HEK293 (cell line): ENCODE results near the gene CEP112.

Experiments used
- CTCF ChIA-PET: fragments of 350-600 bp; formaldehyde crosslinking; extraction: SDS; loops from one replicate; lab custom pipeline; 2021; ENCODE audit warnings: antibody characterized with exemption; lab: Yijun Ruan, JAX
- POLR2A ChIA-PET: fragments of 300-600 bp; formaldehyde crosslinking; extraction: SDS; loops from one replicate; lab custom pipeline; 2020; ENCODE audit warnings: antibody characterized with exemption, inconsistent platforms; lab: Yijun Ruan, JAX
- H3K27ac ChIP-seq: fragments of 200-500 bp; sonication (Bioruptor generic); 2 replicates; pipeline ENCODE4 v1.5.1; 2014; ENCODE audit warnings: low read depth, low read length, control low read depth, inconsistent platforms; ENCODE audit errors: extremely low read depth
- H3K36me3 ChIP-seq, 2 experiments: fragments of 200-500 bp in 1 of 2; sonication (Bioruptor generic) in 1 of 2; 1 replicate in 1 of 2; 2 replicates in 1 of 2; pipeline ENCODE4 v1.5.1; 2014 to 2017; ENCODE audit warnings: inconsistent platforms in 2 of 2, low read length in 2 of 2; ENCODE audit not compliant: control insufficient read depth in 2 of 2, insufficient read depth in 1 of 2
- H3K4me1 ChIP-seq: fragments of 200-500 bp; sonication (Bioruptor generic); 2 replicates; pipeline ENCODE4 v1.5.1; 2014; ENCODE audit warnings: mild to moderate bottlenecking, low read length, inconsistent platforms; ENCODE audit not compliant: control insufficient read depth, insufficient read depth
- H3K4me3 ChIP-seq: 2 replicates; pipeline ENCODE4 v1.5.1; 2011; ENCODE audit warnings: low read depth, mild to moderate bottlenecking, control low read depth, low read length, moderate library complexity
- H3K9me3 ChIP-seq: fragments of 200-500 bp; sonication (Bioruptor generic); 2 replicates; pipeline ENCODE4 v1.5.1; 2014; ENCODE audit warnings: low read depth, low read length, inconsistent platforms; ENCODE audit not compliant: control insufficient read depth, insufficient read depth
- BCL11A ChIP-seq: fragments of 450-650 bp; formaldehyde crosslinking; IDR thresholded peaks from 2 replicates; pipeline ENCODE4 v1.5.1; 2016; ENCODE audit warnings: low read depth, missing biosample characterization, missing genetic modification characterization
- EGR2 ChIP-seq: fragments of 450-650 bp; formaldehyde crosslinking; IDR thresholded peaks from 2 replicates; pipeline ENCODE4 v1.5.1; 2016; ENCODE audit warnings: low read depth, missing biosample characterization, missing genetic modification characterization
- PATZ1 ChIP-seq: fragments of 450-650 bp; formaldehyde crosslinking; IDR thresholded peaks from 2 replicates; pipeline ENCODE4 v1.5.1; 2016; ENCODE audit warnings: missing biosample characterization, missing genetic modification characterization
- SALL2 ChIP-seq: fragments of 450-650 bp; formaldehyde crosslinking; IDR thresholded peaks from 2 replicates; pipeline ENCODE4 v1.5.0; 2017; ENCODE audit warnings: missing biosample characterization, mild to moderate bottlenecking, missing genetic modification characterization, borderline replicate concordance
- ZFP41 ChIP-seq: fragments of 450-650 bp; formaldehyde crosslinking; IDR thresholded peaks from 2 replicates; pipeline ENCODE4 v1.5.1; 2016; ENCODE audit warnings: missing biosample characterization, missing genetic modification characterization, borderline replicate concordance
- ZNF121 ChIP-seq: fragments of 450-650 bp; formaldehyde crosslinking; IDR thresholded peaks from 2 replicates; pipeline ENCODE4 v1.5.1; 2016; ENCODE audit warnings: missing biosample characterization, missing genetic modification characterization
- ZNF248 ChIP-seq: fragments of 450-650 bp; formaldehyde crosslinking; IDR thresholded peaks from 2 replicates; pipeline ENCODE4 v1.5.1; 2017; ENCODE audit warnings: missing biosample characterization, missing genetic modification characterization
- ZNF26 ChIP-seq: fragments of 450-650 bp; formaldehyde crosslinking; IDR thresholded peaks from 2 replicates; pipeline ENCODE4 v1.5.1; 2016; ENCODE audit warnings: missing biosample characterization, missing genetic modification characterization
- ZNF266 ChIP-seq: fragments of 450-650 bp; formaldehyde crosslinking; IDR thresholded peaks from 2 replicates; pipeline ENCODE4 v1.5.1; 2016; ENCODE audit warnings: missing biosample characterization, missing genetic modification characterization, low read depth
- ZNF280D ChIP-seq: fragments of 450-650 bp; formaldehyde crosslinking; IDR thresholded peaks from 2 replicates; pipeline ENCODE4 v1.5.1; 2016; ENCODE audit warnings: missing biosample characterization, missing genetic modification characterization
- ZNF292 ChIP-seq: fragments of 450-650 bp; formaldehyde crosslinking; IDR thresholded peaks from 2 replicates; pipeline ENCODE4 v1.5.1; 2016; ENCODE audit warnings: low read depth, missing biosample characterization, missing genetic modification characterization, borderline replicate concordance
- ZNF426 ChIP-seq: fragments of 450-650 bp; formaldehyde crosslinking; IDR thresholded peaks from 2 replicates; pipeline ENCODE4 v1.5.1; 2017; ENCODE audit warnings: missing biosample characterization, missing genetic modification characterization, mild to moderate bottlenecking, inconsistent platforms, moderate library complexity
- ZNF521 ChIP-seq: fragments of 450-650 bp; formaldehyde crosslinking; IDR thresholded peaks from 2 replicates; pipeline ENCODE4 v1.5.1; 2017; ENCODE audit warnings: missing biosample characterization, mild to moderate bottlenecking, missing genetic modification characterization
- ZNF544 ChIP-seq: fragments of 450-650 bp; formaldehyde crosslinking; IDR thresholded peaks from 2 replicates; pipeline ENCODE4 v1.5.0; 2017; ENCODE audit warnings: missing biosample characterization, missing genetic modification characterization
- ZNF610 ChIP-seq: fragments of 450-650 bp; formaldehyde crosslinking; IDR thresholded peaks from 2 replicates; pipeline ENCODE4 v1.5.1; 2016; ENCODE audit warnings: missing biosample characterization, missing genetic modification characterization, borderline replicate concordance
- ZNF624 ChIP-seq: fragments of 450-650 bp; formaldehyde crosslinking; IDR thresholded peaks from 2 replicates; pipeline ENCODE4 v1.5.1; 2017; ENCODE audit warnings: missing biosample characterization, missing genetic modification characterization
- ZNF658 ChIP-seq: fragments of 450-650 bp; formaldehyde crosslinking; IDR thresholded peaks from 2 replicates; pipeline ENCODE4; 2016; ENCODE audit warnings: missing biosample characterization, missing genetic modification characterization
- ZNF664 ChIP-seq: fragments of 450-650 bp; formaldehyde crosslinking; IDR thresholded peaks from 2 replicates; pipeline ENCODE4 v1.5.1; 2016; ENCODE audit warnings: missing biosample characterization, missing genetic modification characterization
- ZSCAN16 ChIP-seq: fragments of 450-650 bp; formaldehyde crosslinking; IDR thresholded peaks from 2 replicates; pipeline ENCODE4 v1.5.1; 2016; ENCODE audit warnings: missing biosample characterization, missing genetic modification characterization

CEP112 gene

GRCh38 chr17:65895969-65896368 lies 296.0 kb downstream of the CEP112 start:
- Histone ChIP-seq H3K9me3 (no peaks in the 10 kb centered on the region), H3K4me3 (no peak overlapping the region), H3K27ac (no peak overlapping the region)
- no peak for TF ChIP-seq ZNF658 (tag by site-specific recombination)
- no peak for TF ChIP-seq ZNF610 (tag by site-specific recombination)
- TF ChIP-seq ZNF266 = no peak
- no peak for TF ChIP-seq ZNF26 (tag by site-specific recombination)
- no peak for TF ChIP-seq ZNF544 (tag by site-specific recombination)
- no peak for TF ChIP-seq EGR2 (tag by site-specific recombination)
- TF ChIP-seq ZNF664 = no peak
- no peak for TF ChIP-seq ZNF426 (tag by site-specific recombination)
- no peak for TF ChIP-seq ZNF292
- no peak for TF ChIP-seq ZNF121 (tag by site-specific recombination)
- TF ChIP-seq BCL11A (tag by site-specific recombination) = no peak
- no peak for TF ChIP-seq ZSCAN16 (tag by site-specific recombination)
- no peak for TF ChIP-seq ZNF624 (tag by site-specific recombination)
- no peak for TF ChIP-seq PATZ1 (tag by site-specific recombination)
- no peak for TF ChIP-seq SALL2 (tag by site-specific recombination)
- TF ChIP-seq, all 188 proteins: peak for 0
- POLR2A ChIA-PET = no interaction called here
- H3K36me3 ChIP-seq = no peaks in the 10 kb centered on the region
- CTCF ChIA-PET = no interaction called here
- no peaks in the 10 kb centered on the region for H3K4me1 ChIP-seq

GRCh38 chr17:65893692-65894279 lies 298.1 kb downstream of the CEP112 start:
- ChIA-PET CTCF (no interaction called here), POLR2A (no interaction called here)
- no peak for TF ChIP-seq ZNF521 (tag by site-specific recombination)
- TF ChIP-seq ZNF280D (tag by site-specific recombination) = no peak
- no peak for TF ChIP-seq ZFP41 (tag by site-specific recombination)
- no peak for TF ChIP-seq ZNF248
- no peak overlapping the region for H3K4me3 ChIP-seq
- no peaks in the 10 kb centered on the region for H3K9me3 ChIP-seq
- no peaks in the 10 kb centered on the region for H3K4me1 ChIP-seq
- no peak overlapping the region for H3K27ac ChIP-seq
- no peaks in the 10 kb centered on the region for H3K36me3 ChIP-seq
